MV-4-11 (cell line): ENCODE measurements around the gene NEUROD2.

Experiments used
- DNase-seq: peaks from one replicate; lab custom pipeline; 2025; lab: John Stamatoyannopoulos, UW

Gene NEUROD2

GRCh38 chr17:39579318-39580081, 28.2 kb downstream of the NEUROD2 start:
- no peak for DNase-seq

DNA sequence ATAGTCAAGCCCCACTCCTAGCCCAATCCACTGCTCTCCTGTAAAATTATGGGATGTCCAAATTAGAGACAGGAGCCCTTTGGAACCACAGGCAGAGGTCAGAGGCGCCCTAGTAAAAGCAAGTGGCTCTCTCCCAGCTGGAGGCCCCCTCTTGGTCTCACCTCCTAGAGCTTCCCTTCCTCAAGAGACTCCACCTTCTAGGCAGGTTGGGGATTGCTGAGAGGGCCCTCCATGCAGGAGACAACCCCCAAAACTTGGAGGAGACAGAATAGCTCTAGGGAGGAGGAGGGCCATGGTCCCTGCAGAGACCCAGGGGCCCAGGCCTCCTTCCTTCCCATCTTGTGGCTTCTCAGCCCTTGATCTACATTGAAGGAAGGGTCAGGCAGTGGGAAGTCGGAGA, 29.4 kb downstream of the NEUROD2 start:
- DNase-seq, result no peak

- peak; percentile 1 for DNase-seq
Observed at GRCh38 chr17:39576187-39576586, 31.5 kb downstream of the NEUROD2 start.

DNA sequence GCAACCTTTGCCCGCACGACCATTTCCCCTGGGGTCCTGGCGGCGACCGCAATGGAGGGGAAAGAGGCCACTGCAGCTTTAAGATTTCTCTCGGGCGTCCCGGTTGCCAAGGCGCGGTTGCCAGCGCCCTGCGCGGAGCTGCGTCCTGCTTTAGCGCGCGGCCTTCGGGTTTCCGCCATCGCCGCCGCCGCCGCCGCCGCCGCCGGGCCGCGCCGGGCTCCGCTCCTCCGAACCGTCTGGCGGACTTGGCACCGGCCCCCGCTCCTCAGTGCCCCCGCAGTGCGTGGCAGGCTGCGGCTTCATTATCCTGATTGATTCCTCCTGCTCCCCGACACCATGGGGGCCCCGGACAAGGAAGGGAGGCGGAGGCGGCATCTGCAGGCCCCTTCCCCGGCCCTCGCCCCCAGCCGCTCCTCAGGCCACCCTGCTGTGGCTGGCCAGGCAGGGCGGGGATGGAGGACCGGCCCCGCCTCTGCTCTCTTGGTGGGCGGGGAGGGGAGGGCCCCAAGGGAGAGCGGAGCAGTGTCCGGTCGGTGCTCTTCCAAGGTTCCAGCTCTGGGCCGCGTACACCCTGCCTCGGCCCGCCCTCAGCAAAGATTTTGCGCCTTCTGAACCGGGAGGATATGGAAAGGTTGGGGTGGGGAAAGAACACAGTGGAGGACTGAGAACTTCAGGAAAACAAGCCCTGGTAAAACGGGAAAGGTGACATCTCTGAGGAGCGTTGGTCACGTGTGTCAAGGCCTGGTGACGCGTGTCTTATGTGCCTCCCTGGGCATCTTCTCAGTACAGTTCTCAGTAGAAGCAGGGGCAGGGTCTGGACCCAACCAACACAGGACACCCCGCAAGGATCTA, 34.0 kb downstream of the NEUROD2 start:
- peak; percentile 31 for DNase-seq

DNA sequence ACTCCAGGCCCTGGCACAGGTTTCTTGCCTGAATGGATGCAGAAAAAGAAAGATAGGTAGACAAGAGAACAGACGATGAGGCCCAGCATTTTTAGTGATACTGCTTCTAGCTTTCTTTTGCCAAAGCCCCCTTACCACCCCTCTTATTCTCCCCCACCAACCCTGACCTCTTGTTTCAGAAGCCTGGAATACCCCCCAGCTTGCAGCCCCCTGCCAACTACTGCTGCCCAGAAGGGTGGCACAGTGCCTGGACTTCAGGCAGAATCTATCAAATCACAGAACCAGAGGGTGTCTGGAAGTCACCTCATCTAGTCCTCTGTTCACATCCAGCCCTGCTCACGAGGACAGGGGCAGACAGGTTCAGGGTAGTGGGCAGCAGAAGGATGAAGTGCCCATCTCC, 35.6 kb downstream of the NEUROD2 start:
- DNase-seq, result no peak

DNA sequence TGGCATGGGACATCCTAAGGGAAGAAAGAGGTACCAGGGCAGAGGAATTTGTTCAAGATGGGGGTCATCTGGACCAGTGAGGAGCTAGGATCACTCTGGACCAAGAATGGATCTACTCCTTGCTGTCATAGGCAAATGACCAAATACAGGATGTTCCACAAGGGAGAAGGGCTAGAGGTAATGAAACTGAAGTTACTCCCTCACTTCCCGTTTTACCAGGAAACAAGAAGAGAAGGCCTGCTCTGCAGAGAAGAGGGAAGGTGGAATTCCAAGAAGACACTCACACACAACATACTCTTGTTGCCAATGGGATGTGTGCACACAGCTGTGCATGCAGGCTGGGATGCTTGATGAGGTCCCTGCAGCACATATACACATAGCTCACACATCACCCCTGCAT, 38.6 kb downstream of the NEUROD2 start:
- peak; percentile 69 for DNase-seq

- no peak for DNase-seq
Observed at GRCh38 chr17:39568702-39569101, 39.0 kb downstream of the NEUROD2 start.

GRCh38 chr17:39566094-39566850, 41.4 kb downstream of the NEUROD2 start:
- no peak for DNase-seq

- no peak for DNase-seq
Observed at GRCh38 chr17:39564211-39564848, 43.4 kb downstream of the NEUROD2 start.

GRCh38 chr17:39563476-39563875, 44.2 kb downstream of the NEUROD2 start:
- no peak for DNase-seq

- no peak for DNase-seq
Observed at GRCh38 chr17:39562976-39563375, 44.7 kb downstream of the NEUROD2 start.

GRCh38 chr17:39562395-39562794, 45.3 kb downstream of the NEUROD2 start:
- DNase-seq, result no peak

GRCh38 chr17:39556423-39556822, 51.3 kb downstream of the NEUROD2 start:
- DNase-seq, result no peak

GRCh38 chr17:39555368-39555767, 52.4 kb downstream of the NEUROD2 start:
- DNase-seq, result no peak
